HepG2 (cell line): Measurements from ENCODE around the gene CNNM2. TPM values are rescaled to one million over a fixed set of nuclear protein-coding genes. Genes with fewer than 3 reads are reported as not detected.

Experiments used
- ARNTL ChIP-seq: sonication (generic); formaldehyde crosslinking; IDR thresholded peaks from 2 replicates; pipeline ENCODE4 v1.4.0; 2020; ENCODE audit warnings: mild to moderate bottlenecking, missing genetic modification reagents
- CSRNP2 ChIP-seq: sonication (generic); formaldehyde crosslinking; conservative IDR thresholded peaks from 2 replicates; pipeline ENCODE4 v1.8.0; 2022; ENCODE audit warnings: low read depth, missing genetic modification reagents
- EP300 ChIP-seq, 3 experiments: sonication (generic) in 1 of 3; formaldehyde crosslinking in 1 of 3; IDR thresholded peaks; 2 replicates each; pipeline versions ENCODE4 v1.5.1 to v1.6.1; 2011 to 2020; ENCODE audit warnings: low read depth in 2 of 3, low read length in 2 of 3, borderline replicate concordance in 1 of 3, improper control_type of control experiment in 1 of 3, mild to moderate bottlenecking in 1 of 3, missing genetic modification reagents in 1 of 3, moderate library complexity in 1 of 3
- FOXJ3 ChIP-seq: sonication (generic); formaldehyde crosslinking; IDR thresholded peaks from 2 replicates; pipeline ENCODE4 v1.4.0; 2020; ENCODE audit warnings: missing genetic modification reagents, mild to moderate bottlenecking, borderline replicate concordance
- IRF1 ChIP-seq: sonication (generic); formaldehyde crosslinking; IDR thresholded peaks from 2 replicates; pipeline ENCODE4 v1.4.0; 2020; ENCODE audit warnings: low read depth, mild to moderate bottlenecking, missing genetic modification reagents
- NCOA5 ChIP-seq: sonication (generic); formaldehyde crosslinking; IDR thresholded peaks from 2 replicates; pipeline ENCODE4 v1.4.0; 2020; ENCODE audit warnings: missing genetic modification reagents
- NR2F2 ChIP-seq: IDR thresholded peaks from 2 replicates; pipeline ENCODE4 v1.6.1; 2012; ENCODE audit warnings: low read depth, inconsistent platforms, borderline replicate concordance
- PHF20 ChIP-seq: sonication (generic); formaldehyde crosslinking; IDR thresholded peaks from 2 replicates; pipeline ENCODE4 v1.5.0; 2020; ENCODE audit warnings: mild to moderate bottlenecking, missing genetic modification reagents
- RBM22 ChIP-seq: fragments of 200-400 bp; formaldehyde crosslinking; optimal IDR thresholded peaks from 2 replicates; pipeline ENCODE3; 2017; ENCODE audit warnings: mild to moderate bottlenecking, low read length, moderate library complexity
- TARDBP ChIP-seq: sonication (generic); formaldehyde crosslinking; IDR thresholded peaks from 2 replicates; pipeline ENCODE4 v1.8.0; 2022; ENCODE audit warnings: mild to moderate bottlenecking, missing genetic modification reagents
- TBX3 ChIP-seq: fragments of 450-650 bp; IDR thresholded peaks from 2 replicates; pipeline ENCODE4 v1.6.1; 2017; ENCODE audit warnings: antibody characterized with exemption, mild to moderate bottlenecking, inconsistent platforms, borderline replicate concordance
- ZNF225 ChIP-seq: sonication (generic); formaldehyde crosslinking; IDR thresholded peaks from 2 replicates; pipeline ENCODE4 v1.4.0; 2020; ENCODE audit warnings: mild to moderate bottlenecking, missing genetic modification reagents
- ZNF318 ChIP-seq: sonication (generic); formaldehyde crosslinking; IDR thresholded peaks from 2 replicates; pipeline ENCODE4 v1.4.0; 2020; ENCODE audit warnings: mild to moderate bottlenecking, missing genetic modification reagents
- ZNF34 ChIP-seq: sonication (generic); formaldehyde crosslinking; IDR thresholded peaks from 2 replicates; pipeline ENCODE4 v1.4.0; 2020; ENCODE audit warnings: mild to moderate bottlenecking, missing genetic modification reagents, borderline replicate concordance
- ZNF362 ChIP-seq: sonication (generic); formaldehyde crosslinking; IDR thresholded peaks from 2 replicates; pipeline ENCODE4 v1.4.0; 2020; ENCODE audit warnings: missing genetic modification reagents, mild to moderate bottlenecking, borderline replicate concordance
- ZSCAN20 ChIP-seq: sonication (generic); formaldehyde crosslinking; IDR thresholded peaks from 2 replicates; pipeline ENCODE4 v1.4.0; 2020; ENCODE audit warnings: missing genetic modification reagents, mild to moderate bottlenecking, borderline replicate concordance
- polyA plus RNA-seq, 8 experiments: library from polyadenylated mRNA; depleted of rRNA in 3 of 8; stranded (reverse) in 7 of 8; unstranded in 1 of 8; fragments of >200 nt; fragmentation: Illumina TruSeq in 4 of 8; extraction: Trizol in 4 of 8; gene quantifications; 2 replicates each; pipeline versions ENCODE4 v1.2.1 to v1.2.3, GENCODE V29; 2011 to 2016; ENCODE audit warnings: low read depth in 4 of 8, missing spikeins in 1 of 8, mixed read lengths in 1 of 8; ENCODE audit not compliant: insufficient read depth in 1 of 8
- total RNA-seq, 5 experiments: library from RNA; depleted of rRNA; stranded (reverse); fragments of >200 nt; fragmentation: Illumina TruSeq; extraction: Trizol; gene quantifications; 2 replicates each; pipeline ENCODE4 v1.2.3, GENCODE V29; 2016; ENCODE audit warnings: low read depth in 1 of 5

The CNNM2 gene
- total and polyA plus RNA-seq, 2 of the 13 experiments (the other 11 are each of a cell fraction or from before 2014, with no cell fraction given): 7.1 to 9.0 TPM

GRCh38 chr10:103120977-103121735 is 203.1 kb downstream of the CNNM2 start (continued):
- TF ChIP-seq CSRNP2 (CRISPR knock-in tag) (no peak), FOXJ3 (CRISPR knock-in tag) (peak; percentile 51; the same call in 1 of the 2 replicates), EP300 (IDR thresholded peaks at IDR 0.05; ENCODE audit: low read depth in 2 of 2, low read length in 2 of 2) (peak in 1 of 2 experiments; percentile 79; a peak in 2 of 4 replicates), EP300 (CRISPR knock-in tag; IDR thresholded peaks at IDR 0.05; ENCODE audit: borderline replicate concordance) (peak; percentile 37; the same call in 1 of the 2 replicates), ZSCAN20 (CRISPR knock-in tag) (no peak), ZNF318 (CRISPR knock-in tag) (no peak), IRF1 (CRISPR knock-in tag) (no peak), ZNF225 (no peak), TARDBP (CRISPR knock-in tag) (peak; percentile 48; the same call in 1 of the 2 replicates), TBX3 (peak; percentile 37; the same call in 1 of the 2 replicates), ZNF34 (CRISPR knock-in tag) (no peak), ZNF362 (CRISPR knock-in tag) (peak; percentile 32; the same call in 1 of the 2 replicates), NCOA5 (no peak), ARNTL (CRISPR knock-in tag) (no peak), PHF20 (CRISPR knock-in tag) (no peak), RBM22 (no peak), NR2F2 (no peak)
